Measurements from ENCODE around the gene OAF. TPM values are rescaled to one million over a fixed set of nuclear protein-coding genes. Genes with fewer than 3 reads are reported as not detected.

OAF gene
- total and polyA plus RNA-seq, 4 donors, result 15.0 to 151 (median 82.0) TPM

- Histone ChIP-seq H3K9me3 (ENCODE audit: control insufficient read depth in 4 of 4, low read length in 3 of 4) (no peaks in the 10 kb centered on the region), H3K4me3 (ENCODE audit: low read depth in 1 of 3, low read length in 3 of 3) (no peak overlapping the region), H3K27me3 (ENCODE audit: control insufficient read depth in 4 of 4, insufficient read depth in 4 of 4, low read length in 3 of 4) (peaks cover 0 to 8% (median 3%) of the 10 kb centered on the region in 4 donors), H3K4me1 (ENCODE audit: control insufficient read depth in 4 of 4, insufficient read depth in 4 of 4, low read length in 3 of 4) (no peaks in the 10 kb centered on the region), H3K9ac (ENCODE audit: low read depth in 1 of 2, low read length in 2 of 2) (no peak overlapping the region), H3K27ac (ENCODE audit: low read depth in 1 of 2, low read length in 2 of 2) (no peak overlapping the region), H3K36me3 (ENCODE audit: control insufficient read depth in 4 of 4, insufficient read depth in 3 of 4, low read depth in 1 of 4, low read length in 3 of 4) (no peaks in the 10 kb centered on the region)
- DNase-seq (ENCODE audit: low spot score), result no peak
- no peak for TF ChIP-seq HNF4G (IDR thresholded peaks at IDR 0.05)
- no peak for TF ChIP-seq TAF1 (conservative IDR thresholded peaks at IDR 0.05)
- no peak for TF ChIP-seq ZBTB33 (IDR thresholded peaks at IDR 0.05)
- TF ChIP-seq EGR1 (IDR thresholded peaks at IDR 0.05; ENCODE audit: low read depth in 2 of 2), result no peak
- TF ChIP-seq HNF4A (conservative IDR thresholded peaks at IDR 0.05), result no peak
- no peak for TF ChIP-seq CTCF (IDR thresholded peaks at IDR 0.05; ENCODE audit: low read depth, low read length, missing input control)
- no peak for TF ChIP-seq ATF3 (IDR thresholded peaks at IDR 0.05)
- no peak for TF ChIP-seq GABPA (IDR thresholded peaks at IDR 0.05 in 1 of 2, conservative IDR thresholded peaks at IDR 0.05 in 1 of 2)
- TF ChIP-seq RAD21 (IDR thresholded peaks at IDR 0.05), result no peak
- TF ChIP-seq NR2F2 (IDR thresholded peaks at IDR 0.05), result no peak
- 83% methylated on average over 2 of the region's 2 CpGs for WGBS
Measured at GRCh38 chr11:120256779-120257178, 45.9 kb downstream of the OAF start.

- Histone ChIP-seq H3K9me3 (ENCODE audit: control insufficient read depth in 4 of 4, low read length in 3 of 4) (no peaks in the 10 kb centered on the region), H3K4me3 (ENCODE audit: low read depth in 1 of 3, low read length in 3 of 3) (no peak overlapping the region), H3K27me3 (ENCODE audit: control insufficient read depth in 4 of 4, insufficient read depth in 4 of 4, low read length in 3 of 4) (peaks cover 0 to 8% (median 3%) of the 10 kb centered on the region in 4 donors), H3K4me1 (ENCODE audit: control insufficient read depth in 4 of 4, insufficient read depth in 4 of 4, low read length in 3 of 4) (no peaks in the 10 kb centered on the region), H3K27ac (ENCODE audit: low read depth in 1 of 2, low read length in 2 of 2) (no peak overlapping the region), H3K9ac (ENCODE audit: low read depth in 1 of 2, low read length in 2 of 2) (no peak overlapping the region), H3K36me3 (ENCODE audit: control insufficient read depth in 4 of 4, insufficient read depth in 3 of 4, low read depth in 1 of 4, low read length in 3 of 4) (no peaks in the 10 kb centered on the region)
- 82% methylated on average over 9 of the region's 9 CpGs for WGBS
- DNase-seq (ENCODE audit: low spot score), result no peak
- TF ChIP-seq REST (IDR thresholded peaks at IDR 0.05) (no peak), HNF4A (conservative IDR thresholded peaks at IDR 0.05) (no peak), TAF1 (conservative IDR thresholded peaks at IDR 0.05) (no peak), SP1 (IDR thresholded peaks at IDR 0.05) (no peak), JUND (IDR thresholded peaks at IDR 0.05) (no peak), MAX (IDR thresholded peaks at IDR 0.05) (no peak), CTCF (IDR thresholded peaks at IDR 0.05; ENCODE audit: low read depth, low read length, missing input control) (no peak), ZBTB33 (IDR thresholded peaks at IDR 0.05) (no peak), NR2F2 (IDR thresholded peaks at IDR 0.05) (no peak), EGR1 (IDR thresholded peaks at IDR 0.05; ENCODE audit: low read depth in 2 of 2) (no peak), FOXA2 (IDR thresholded peaks at IDR 0.05) (no peak), FOXA1 (IDR thresholded peaks at IDR 0.05) (no peak), GABPA (IDR thresholded peaks at IDR 0.05 in 1 of 2, conservative IDR thresholded peaks at IDR 0.05 in 1 of 2) (no peak), ATF3 (IDR thresholded peaks at IDR 0.05) (no peak), YY1 (IDR thresholded peaks at IDR 0.05) (no peak), RAD21 (IDR thresholded peaks at IDR 0.05) (no peak), RXRA (IDR thresholded peaks at IDR 0.05) (no peak), HNF4G (IDR thresholded peaks at IDR 0.05) (no peak)
Measured at GRCh38 chr11:120257346-120257745, 46.5 kb downstream of the OAF start.
